LoVo (cell line): Measurements from ENCODE around the gene GPC1.

Experiments
- DNase-seq: peaks from one replicate; pipeline ENCODE4 v3.0.0-alpha.2; 2016; ENCODE audit warnings: low spot score

Gene GPC1

DNA sequence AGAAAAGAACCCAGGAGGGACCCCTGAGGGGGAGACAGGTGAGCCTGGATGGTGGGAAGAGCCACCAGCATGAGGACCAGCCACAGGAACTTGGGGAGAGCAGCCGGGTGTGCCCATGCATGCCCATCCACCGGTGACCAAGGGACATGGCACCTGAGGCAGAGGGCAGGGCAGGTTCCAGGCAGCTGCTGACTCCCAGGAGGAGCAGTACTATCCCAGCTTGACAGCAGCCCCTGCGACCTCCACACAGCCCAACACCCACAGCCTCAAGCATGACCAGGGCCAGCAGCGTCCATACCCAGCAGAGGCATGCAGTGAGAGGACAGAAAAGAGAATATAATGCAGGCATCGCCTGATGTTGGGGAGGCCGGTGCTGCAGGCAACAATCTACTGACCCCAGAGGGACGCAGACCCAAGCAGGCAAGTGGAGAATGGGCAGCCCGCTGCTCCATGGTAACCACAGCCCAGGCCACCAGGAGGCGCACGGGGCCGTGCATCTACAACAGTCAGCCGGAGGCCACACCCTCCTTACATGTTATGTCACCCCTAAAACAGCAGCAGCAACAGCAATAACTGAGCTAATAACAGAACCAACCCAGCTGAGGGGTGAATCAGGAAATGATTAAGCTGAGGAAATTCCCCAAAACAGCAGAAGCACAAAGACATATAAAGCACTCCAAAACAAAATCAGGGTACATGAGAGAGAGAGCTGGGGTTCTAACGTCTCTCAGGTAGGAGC, 78.3 kb downstream of the GPC1 start:
- peak; percentile 24 for DNase-seq

DNA sequence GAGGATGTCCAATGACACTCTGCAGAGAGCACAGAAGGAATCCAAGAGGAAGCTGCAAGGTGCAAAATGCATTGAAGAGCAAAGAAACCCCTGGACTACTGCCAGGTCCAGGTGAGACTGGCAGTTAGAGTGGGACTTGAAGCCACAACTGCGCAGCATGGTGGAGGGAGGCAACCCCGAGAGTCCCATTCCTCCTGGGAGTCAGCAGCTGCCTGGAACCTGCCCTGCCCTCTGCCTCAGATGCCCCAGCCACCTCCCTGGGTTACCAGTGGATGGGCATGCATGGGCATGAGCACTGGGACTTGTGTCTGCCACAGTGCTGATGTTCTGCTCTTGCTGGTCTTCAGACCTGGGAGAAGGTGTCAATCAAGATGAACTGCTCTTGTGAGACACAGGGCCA, 79.2 kb downstream of the GPC1 start:
- DNase-seq = no peak

DNA sequence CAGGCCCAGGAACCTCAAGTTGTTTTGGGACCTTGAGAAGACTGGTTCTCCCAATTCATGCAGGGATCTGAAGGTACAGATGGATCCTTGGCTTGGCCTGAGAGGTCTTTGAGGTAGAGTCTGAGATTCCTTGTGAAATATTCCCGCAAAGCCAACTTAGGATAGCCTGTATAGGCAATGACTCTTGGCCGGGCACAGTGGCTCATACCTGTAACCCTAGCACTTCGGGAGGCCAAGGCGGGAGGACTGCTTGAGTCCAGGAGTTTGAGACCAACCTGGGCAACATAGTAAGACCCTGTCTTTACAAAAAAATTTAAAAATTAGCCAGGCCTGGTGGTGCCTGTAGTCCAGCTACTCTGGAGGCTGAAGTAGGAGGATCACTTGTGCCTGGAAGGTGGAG, 81.9 kb downstream of the GPC1 start:
- DNase-seq = no peak
